Measurements from ENCODE around the gene ACSM5. TPM values are rescaled to one million over a fixed set of nuclear protein-coding genes. Genes with fewer than 3 reads are reported as not detected.
"Not testable (repeated sequence)": the region's sequence is repeated elsewhere in the genome, so short reads cannot be mapped to it uniquely, and the experiment has no call there.

The ACSM5 gene
- total and polyA plus RNA-seq, 2 experiments from 2014 or later, result 5.5 to 8.9 TPM

GRCh38 chr16:20424129-20424866 is 15.0 kb downstream of the ACSM5 start:
- no peaks in the 10 kb centered on the region for H4K20me1 ChIP-seq (ENCODE audit: insufficient read depth, poor library complexity, severe bottlenecking)
- DNase-seq (ENCODE audit: low spot score), result peak; percentile 26
- no peak for TF ChIP-seq EZH2phosphoT487 (IDR thresholded peaks at IDR 0.05; ENCODE audit: low read depth, severe bottlenecking, unreplicated experiment)
- no peak for TF ChIP-seq EZH2 (IDR thresholded peaks at IDR 0.05; ENCODE audit: borderline replicate concordance)
- no peak for TF ChIP-seq CTCF (IDR thresholded peaks at IDR 0.05; ENCODE audit: poor library complexity)
- H3K9me2 ChIP-seq (replicated peaks; ENCODE audit: insufficient read depth), result no peaks in the 10 kb centered on the region
- no peaks in the 10 kb centered on the region for H3K9me3 ChIP-seq (ENCODE audit: low read depth)
- no peaks in the 10 kb centered on the region for H3K36me3 ChIP-seq (replicated peaks; ENCODE audit: insufficient read depth, low read depth)
- no peak overlapping the region for H3K4me3 ChIP-seq
- H3K4me2 ChIP-seq, result no peak overlapping the region
- H3K27me3 ChIP-seq, result no peaks in the 10 kb centered on the region
- WGBS (ENCODE audit: low lambda C conversion rate, missing lambda C conversion rate), result 60% methylated on average over 2 of the region's 2 CpGs
- no peaks in the 10 kb centered on the region for H3K79me2 ChIP-seq
- H3K27ac ChIP-seq, result peak overlapping the region; percentile 22
- no peak overlapping the region for H2AFZ ChIP-seq
- no peaks in the 10 kb centered on the region for H3K4me1 ChIP-seq (ENCODE audit: insufficient read depth)

- H3K9me2 ChIP-seq (replicated peaks; ENCODE audit: insufficient read depth); H3K79me2 ChIP-seq; H3K27ac ChIP-seq; H3K4me1 ChIP-seq (ENCODE audit: insufficient read depth); H3K4me2 ChIP-seq; H3K27me3 ChIP-seq; H3K4me3 ChIP-seq; DNase-seq (ENCODE audit: low spot score); H2AFZ ChIP-seq; H4K20me1 ChIP-seq (ENCODE audit: insufficient read depth, poor library complexity, severe bottlenecking); H3K36me3 ChIP-seq (replicated peaks; ENCODE audit: insufficient read depth, low read depth); H3K9me3 ChIP-seq (ENCODE audit: low read depth): not testable (repeated sequence)
- 74% methylated on average over 2 of the region's 2 CpGs for WGBS (ENCODE audit: low lambda C conversion rate, missing lambda C conversion rate)
Measured at GRCh38 chr16:20427401-20427797, 18.1 kb downstream of the ACSM5 start.

GRCh38 chr16:20429499-20429898 is 20.2 kb downstream of the ACSM5 start:
- H3K9me3 ChIP-seq (ENCODE audit: low read depth); H3K4me3 ChIP-seq; H2AFZ ChIP-seq; H3K79me2 ChIP-seq; H3K4me2 ChIP-seq; H3K9me2 ChIP-seq (replicated peaks; ENCODE audit: insufficient read depth); DNase-seq (ENCODE audit: low spot score); H3K4me1 ChIP-seq (ENCODE audit: insufficient read depth); H3K36me3 ChIP-seq (replicated peaks; ENCODE audit: insufficient read depth, low read depth); H4K20me1 ChIP-seq (ENCODE audit: insufficient read depth, poor library complexity, severe bottlenecking); H3K27me3 ChIP-seq; H3K27ac ChIP-seq: not testable (repeated sequence)
- WGBS (ENCODE audit: low lambda C conversion rate, missing lambda C conversion rate), result 96% methylated on average over 6 of the region's 7 CpGs

- H4K20me1 ChIP-seq (ENCODE audit: insufficient read depth, poor library complexity, severe bottlenecking); H3K4me2 ChIP-seq; H2AFZ ChIP-seq; H3K9me3 ChIP-seq (ENCODE audit: low read depth); H3K79me2 ChIP-seq; H3K4me3 ChIP-seq; H3K9me2 ChIP-seq (replicated peaks; ENCODE audit: insufficient read depth); H3K36me3 ChIP-seq (replicated peaks; ENCODE audit: insufficient read depth, low read depth); H3K4me1 ChIP-seq (ENCODE audit: insufficient read depth); H3K27ac ChIP-seq; H3K27me3 ChIP-seq; DNase-seq (ENCODE audit: low spot score): not testable (repeated sequence)
- 100% methylated on average over 1 of the region's 1 CpG for WGBS (ENCODE audit: low lambda C conversion rate, missing lambda C conversion rate)
Measured at GRCh38 chr16:20430480-20430879, 21.1 kb downstream of the ACSM5 start.

GRCh38 chr16:20430948-20431347 is 21.6 kb downstream of the ACSM5 start:
- Histone ChIP-seq H3K27me3 (no peaks in the 10 kb centered on the region), H3K36me3 (replicated peaks; ENCODE audit: insufficient read depth, low read depth) (no peaks in the 10 kb centered on the region), H3K4me1 (ENCODE audit: insufficient read depth) (no peaks in the 10 kb centered on the region), H3K9me3 (ENCODE audit: low read depth) (no peaks in the 10 kb centered on the region), H3K27ac (no peak overlapping the region), H4K20me1 (ENCODE audit: insufficient read depth, poor library complexity, severe bottlenecking) (no peaks in the 10 kb centered on the region), H3K9me2 (replicated peaks; ENCODE audit: insufficient read depth) (no peaks in the 10 kb centered on the region), H3K4me2 (no peak overlapping the region), H3K4me3 (no peak overlapping the region), H3K79me2 (no peaks in the 10 kb centered on the region), H2AFZ (no peak overlapping the region)
- DNase-seq (ENCODE audit: low spot score), result no peak
- TF ChIP-seq CTCF (IDR thresholded peaks at IDR 0.05; ENCODE audit: poor library complexity) (no peak), EZH2phosphoT487 (IDR thresholded peaks at IDR 0.05; ENCODE audit: low read depth, severe bottlenecking, unreplicated experiment) (no peak), EZH2 (IDR thresholded peaks at IDR 0.05; ENCODE audit: borderline replicate concordance) (no peak)
- 84% methylated on average over 11 of the region's 11 CpGs for WGBS (ENCODE audit: low lambda C conversion rate, missing lambda C conversion rate)

GRCh38 chr16:20438950-20439349 is 29.6 kb downstream of the ACSM5 start:
- not testable (repeated sequence) for H2AFZ ChIP-seq; H3K27me3 ChIP-seq; H4K20me1 ChIP-seq (ENCODE audit: insufficient read depth, poor library complexity, severe bottlenecking); H3K9me2 ChIP-seq (replicated peaks; ENCODE audit: insufficient read depth); H3K4me2 ChIP-seq; H3K79me2 ChIP-seq; H3K4me1 ChIP-seq (ENCODE audit: insufficient read depth); H3K36me3 ChIP-seq (replicated peaks; ENCODE audit: insufficient read depth, low read depth); DNase-seq (ENCODE audit: low spot score); H3K4me3 ChIP-seq; H3K27ac ChIP-seq; H3K9me3 ChIP-seq (ENCODE audit: low read depth)
- WGBS (ENCODE audit: low lambda C conversion rate, missing lambda C conversion rate), result 96% methylated on average over 2 of the region's 2 CpGs

GRCh38 chr16:20439820-20440231 is 30.5 kb downstream of the ACSM5 start:
- H3K4me2 ChIP-seq; H3K9me3 ChIP-seq (ENCODE audit: low read depth); H3K27me3 ChIP-seq; DNase-seq (ENCODE audit: low spot score); H3K4me3 ChIP-seq; H3K4me1 ChIP-seq (ENCODE audit: insufficient read depth); H2AFZ ChIP-seq; H3K79me2 ChIP-seq; H3K9me2 ChIP-seq (replicated peaks; ENCODE audit: insufficient read depth); H3K36me3 ChIP-seq (replicated peaks; ENCODE audit: insufficient read depth, low read depth); H4K20me1 ChIP-seq (ENCODE audit: insufficient read depth, poor library complexity, severe bottlenecking): not testable (repeated sequence)
- peak overlapping the region; percentile 78 for H3K27ac ChIP-seq
- 87% methylated on average over 3 of the region's 3 CpGs for WGBS (ENCODE audit: low lambda C conversion rate, missing lambda C conversion rate)

Measured in hepatocyte (in vitro differentiated cells).